Measurements from ENCODE around the gene TSR2. TPM values are rescaled to one million over a fixed set of nuclear protein-coding genes. Genes with fewer than 3 reads are reported as not detected.

Gene TSR2
- total and polyA plus RNA-seq, 2 of the 8 experiments (the other 6 are each of a cell fraction or from before 2014, with no cell fraction given) = 15.1 to 44.2 TPM

- TF ChIP-seq CHD7 (IDR thresholded peaks at IDR 0.05; ENCODE audit: insufficient replicate concordance, low read length) (no peak), BCL11A (IDR thresholded peaks at IDR 0.05; ENCODE audit: low read depth in 2 of 2, low read length in 2 of 2) (no peak), SIX5 (IDR thresholded peaks at IDR 0.05; ENCODE audit: low read depth, low read length) (no peak), NANOG (IDR thresholded peaks at IDR 0.05; ENCODE audit: insufficient read depth, low read depth, low read length, poor library complexity, severe bottlenecking) (no peak), TEAD4 (IDR thresholded peaks at IDR 0.05; ENCODE audit: low read depth, low read length) (no peak)
Measured at GRCh38 chrX:54416965-54417364, 23.2 kb upstream of the TSR2 start (continued).
